H1 (cell line): ENCODE measurements around the gene SLC48A1. TPM values are rescaled to one million over a fixed set of nuclear protein-coding genes. Genes with fewer than 3 reads are reported as not detected.

Source experiments
- CTCF ChIA-PET: fragments of 300-600 bp; sonication (Branson Sonifier 250); formaldehyde crosslinking; loops from one replicate; lab custom pipeline; 2021; ENCODE audit not compliant: partially characterized antibody; lab: Charles Lee
- POLR2A ChIA-PET: fragments of 300-600 bp; sonication (Branson Sonifier 250); formaldehyde crosslinking; loops from one replicate; lab custom pipeline; 2021; ENCODE audit warnings: inconsistent platforms; ENCODE audit not compliant: partially characterized antibody; lab: Charles Lee
- DNase-seq, 2 experiments: peaks; one replicate each; pipeline versions ENCODE4 v3.0.0 to v3.0.0-alpha.2; 2010 to 2022; ENCODE audit warnings: low spot score in 2 of 2, low read depth in 1 of 2, mixed read lengths in 1 of 2
- FAIRE-seq: peaks from 2 replicates; lab custom pipeline; 2011; peaks lifted over from hg19 to GRCh38; lab: Jason Lieb, UNC
- H2AFZ ChIP-seq: 2 replicates; pipeline ENCODE4 v1.8.1; 2012; ENCODE audit warnings: low read length, inconsistent platforms
- H2AK5ac ChIP-seq: 2 replicates; pipeline ENCODE4 v1.6.1; 2013; ENCODE audit warnings: low read depth, low read length
- H2BK120ac ChIP-seq: replicated peaks from 2 replicates; pipeline ENCODE3; 2013; ENCODE audit warnings: low read depth, low read length, inconsistent platforms
- H2BK12ac ChIP-seq: 2 replicates; pipeline ENCODE4 v1.6.1; 2013; ENCODE audit warnings: low read depth, low read length
- H2BK15ac ChIP-seq: 2 replicates; pipeline ENCODE4 v1.6.1; 2013; ENCODE audit warnings: low read length
- H2BK20ac ChIP-seq: 2 replicates; pipeline ENCODE4 v1.6.1; 2013; ENCODE audit warnings: low read length
- H2BK5ac ChIP-seq: 2 replicates; pipeline ENCODE4 v1.6.1; 2013; ENCODE audit warnings: low read depth, low read length
- H3K14ac ChIP-seq: 2 replicates; pipeline ENCODE4 v1.6.1; 2013; ENCODE audit warnings: inconsistent platforms; ENCODE audit not compliant: insufficient read length
- H3K18ac ChIP-seq: 2 replicates; pipeline ENCODE4 v1.6.1; 2013; ENCODE audit warnings: low read length; ENCODE audit errors: extremely low read depth
- H3K23ac ChIP-seq: 2 replicates; pipeline ENCODE4 v1.6.1; 2013; ENCODE audit warnings: inconsistent platforms; ENCODE audit not compliant: insufficient read length
- H3K23me2 ChIP-seq: 2 replicates; pipeline ENCODE4 v1.6.1; 2013; ENCODE audit warnings: low read depth, low read length
- H3K27ac ChIP-seq: 2 replicates; pipeline ENCODE4 v1.6.1; 2011; ENCODE audit warnings: low read depth, low read length, inconsistent platforms
- H3K27me3 ChIP-seq, 4 experiments: replicated peaks in 1 of 4; 1 replicate in 1 of 4; 2 replicates in 3 of 4; pipeline versions ENCODE4 v1.6.1 to v1.8.1; 2011 to 2013; ENCODE audit warnings: low read length in 3 of 4, mild to moderate bottlenecking in 3 of 4, inconsistent platforms in 2 of 4, mixed read lengths in 2 of 4, moderate library complexity in 1 of 4; ENCODE audit not compliant: control insufficient read depth in 3 of 4, insufficient read depth in 3 of 4; ENCODE audit errors: extremely low read depth in 1 of 4
- H3K36me3 ChIP-seq, 4 experiments: 2 replicates each; pipeline versions ENCODE4 v1.6.1 to v1.8.1; 2011 to 2013; ENCODE audit warnings: mild to moderate bottlenecking in 4 of 4, low read length in 3 of 4, moderate library complexity in 2 of 4, control low read depth in 1 of 4, inconsistent platforms in 1 of 4; ENCODE audit not compliant: insufficient read depth in 4 of 4, control insufficient read depth in 2 of 4
- H3K4ac ChIP-seq: replicated peaks from 2 replicates; pipeline ENCODE3; 2013; ENCODE audit warnings: low read length, low read depth, mixed read lengths, inconsistent platforms; ENCODE audit not compliant: insufficient read length
- H3K4me1 ChIP-seq, 4 experiments: replicated peaks in 1 of 4; 1 replicate in 1 of 4; 2 replicates in 3 of 4; pipeline versions ENCODE4 v1.6.1 to v1.8.1; 2011 to 2013; ENCODE audit warnings: low read length in 3 of 4, inconsistent platforms in 2 of 4, mixed read lengths in 1 of 4; ENCODE audit not compliant: insufficient read depth in 4 of 4, control insufficient read depth in 3 of 4
- H3K4me2 ChIP-seq, 2 experiments: 2 replicates each; pipeline versions ENCODE4 v1.6.1 to v1.8.1; 2011 to 2013; ENCODE audit warnings: low read depth in 2 of 2, low read length in 2 of 2, control low read depth in 1 of 2, inconsistent platforms in 1 of 2, mild to moderate bottlenecking in 1 of 2; ENCODE audit not compliant: insufficient read depth in 1 of 2
- H3K4me3 ChIP-seq, 4 experiments: fragments of 200-600, 300-600 bp in 1 of 4; sonication (generic), shearing (Covaris generic), sonication (Bioruptor Twin) in 1 of 4; 2 replicates each; pipeline versions ENCODE4 v1.5.1 to v1.8.1; 2011 to 2016; ENCODE audit warnings: low read length in 4 of 4, low read depth in 3 of 4, control low read depth in 2 of 4, inconsistent platforms in 2 of 4, mild to moderate bottlenecking in 2 of 4, mixed read lengths in 1 of 4, moderate library complexity in 1 of 4; ENCODE audit not compliant: insufficient read depth in 2 of 4; ENCODE audit errors: extremely low read depth in 1 of 4
- H3K56ac ChIP-seq: replicated peaks from 2 replicates; pipeline ENCODE3; 2013; ENCODE audit warnings: low read depth, mild to moderate bottlenecking, mixed read lengths, low read length, inconsistent platforms; ENCODE audit not compliant: insufficient read length
- H3K79me1 ChIP-seq: 2 replicates; pipeline ENCODE4 v1.6.1; 2013; ENCODE audit warnings: low read depth, low read length, control low read depth
- H3K79me2 ChIP-seq, 2 experiments: 2 replicates each; pipeline versions ENCODE4 v1.6.1 to v1.8.1; 2012 to 2013; ENCODE audit warnings: low read length in 2 of 2, mild to moderate bottlenecking in 2 of 2, inconsistent platforms in 1 of 2; ENCODE audit not compliant: insufficient read depth in 2 of 2, control insufficient read depth in 1 of 2
- H3K9ac ChIP-seq, 4 experiments: replicated peaks in 1 of 4; 1 replicate in 1 of 4; 2 replicates in 3 of 4; pipeline versions ENCODE4 v1.6.1 to v1.8.1; 2011 to 2013; ENCODE audit warnings: low read depth in 3 of 4, low read length in 3 of 4, control low read depth in 2 of 4, mild to moderate bottlenecking in 2 of 4, moderate library complexity in 2 of 4, inconsistent platforms in 1 of 4; ENCODE audit errors: extremely low read depth in 1 of 4
- H3K9me3 ChIP-seq, 2 experiments: 2 replicates each; pipeline versions ENCODE4 v1.6.1 to v1.8.1; 2012 to 2013; ENCODE audit warnings: mild to moderate bottlenecking in 2 of 2, moderate library complexity in 2 of 2, control low read depth in 1 of 2, inconsistent platforms in 1 of 2, low read depth in 1 of 2, low read length in 1 of 2, mixed read lengths in 1 of 2; ENCODE audit not compliant: insufficient read depth in 2 of 2
- H4K20me1 ChIP-seq, 2 experiments: replicated peaks in 1 of 2; 2 replicates each; pipeline versions ENCODE3 to v1.8.1; 2011 to 2013; ENCODE audit warnings: inconsistent platforms in 2 of 2, low read length in 2 of 2, mild to moderate bottlenecking in 1 of 2; ENCODE audit not compliant: insufficient read depth in 2 of 2, control insufficient read depth in 1 of 2
- H4K5ac ChIP-seq: 2 replicates; pipeline ENCODE4 v1.6.1; 2013; ENCODE audit warnings: low read length, low read depth, mixed read lengths, inconsistent platforms; ENCODE audit not compliant: insufficient read length
- H4K8ac ChIP-seq: 2 replicates; pipeline ENCODE4 v1.8.0; 2013; ENCODE audit warnings: mild to moderate bottlenecking, moderate library complexity, low read length, inconsistent platforms; ENCODE audit not compliant: insufficient read depth; ENCODE audit errors: extremely low read depth
- H4K91ac ChIP-seq: replicated peaks from 2 replicates; pipeline ENCODE3; 2013; ENCODE audit warnings: low read length, mixed read lengths, inconsistent platforms; ENCODE audit not compliant: insufficient read length
- CEBPB ChIP-seq: IDR thresholded peaks from 2 replicates; pipeline ENCODE4 v1.6.1; 2012; ENCODE audit warnings: low read depth, low read length
- GTF2F1 ChIP-seq: IDR thresholded peaks from 2 replicates; pipeline ENCODE4 v1.6.1; 2012; ENCODE audit warnings: low read depth, low read length, improper control_type of control experiment, borderline replicate concordance
- RFX5 ChIP-seq: IDR thresholded peaks from 2 replicates; pipeline ENCODE4 v1.6.1; 2011; ENCODE audit warnings: low read depth, low read length, improper control_type of control experiment, borderline replicate concordance
- RNF2 ChIP-seq: fragments of 200-900, 300-1000 bp; sonication (generic); IDR thresholded peaks from 2 replicates; pipeline ENCODE4 v1.7.1; 2016; ENCODE audit warnings: borderline replicate concordance, low read depth, mild to moderate bottlenecking, antibody characterized with exemption, low read length; ENCODE audit not compliant: poor library complexity, severe bottlenecking; ENCODE audit errors: missing control alignments
- RXRA ChIP-seq: IDR thresholded peaks from 2 replicates; pipeline ENCODE4 v1.6.1; 2011; ENCODE audit warnings: low read depth, mild to moderate bottlenecking, low read length, moderate library complexity; ENCODE audit not compliant: insufficient read depth
- SIN3A ChIP-seq, 2 experiments: IDR thresholded peaks in 1 of 2; conservative IDR thresholded peaks in 1 of 2; 2 replicates each; pipeline ENCODE4 v1.6.1; 2011 to 2012; ENCODE audit warnings: low read length in 2 of 2, improper control_type of control experiment in 1 of 2, low read depth in 1 of 2, mild to moderate bottlenecking in 1 of 2
- WGBS, 2 experiments: shearing (Covaris generic) in 1 of 2; methylation state at CpG; one replicate each; pipeline versions ENCODE4 v1.1.6 to v1.1.7; 2013 to 2015; ENCODE audit warnings: low lambda C conversion rate in 2 of 2, mixed read lengths in 2 of 2, inconsistent platforms in 1 of 2, low coverage in 1 of 2, missing lambda C conversion rate in 1 of 2; ENCODE audit not compliant: insufficient replicate concordance in 2 of 2, insufficient coverage in 1 of 2, insufficient read length in 1 of 2; ENCODE audit errors: extremely low coverage in 1 of 2, missing lambda C conversion rate in 1 of 2; 5-methylcytosine and 5-hydroxymethylcytosine counted together
- polyA plus RNA-seq, 7 experiments: library from polyadenylated mRNA; depleted of rRNA in 3 of 7; stranded (reverse) in 5 of 7; unstranded in 2 of 7; fragments of >200 nt in 5 of 7; fragments of 200-250 nt in 2 of 7; gene quantifications; 1 replicate in 5 of 7; 2 replicates in 1 of 7; 4 replicates in 1 of 7; pipeline versions ENCODE4 v1.2.1 to v1.2.3, GENCODE V29; 2011 to 2013; ENCODE audit warnings: missing spikeins in 2 of 7, mixed read lengths in 2 of 7
- total RNA-seq: library from RNA; stranded (reverse); fragmentation: NEBNext Ultra II Directional; extraction: Animal tissue kit (Norgen Biotek cat#: 25700); gene quantifications from 2 replicates; pipeline ENCODE4 v1.2.1, GENCODE V29; 2021

Gene SLC48A1
- total and polyA plus RNA-seq, 2 of the 8 experiments (the other 6 are each of a cell fraction or from before 2014, with no cell fraction given): 9.5 to 14.1 TPM

DNA sequence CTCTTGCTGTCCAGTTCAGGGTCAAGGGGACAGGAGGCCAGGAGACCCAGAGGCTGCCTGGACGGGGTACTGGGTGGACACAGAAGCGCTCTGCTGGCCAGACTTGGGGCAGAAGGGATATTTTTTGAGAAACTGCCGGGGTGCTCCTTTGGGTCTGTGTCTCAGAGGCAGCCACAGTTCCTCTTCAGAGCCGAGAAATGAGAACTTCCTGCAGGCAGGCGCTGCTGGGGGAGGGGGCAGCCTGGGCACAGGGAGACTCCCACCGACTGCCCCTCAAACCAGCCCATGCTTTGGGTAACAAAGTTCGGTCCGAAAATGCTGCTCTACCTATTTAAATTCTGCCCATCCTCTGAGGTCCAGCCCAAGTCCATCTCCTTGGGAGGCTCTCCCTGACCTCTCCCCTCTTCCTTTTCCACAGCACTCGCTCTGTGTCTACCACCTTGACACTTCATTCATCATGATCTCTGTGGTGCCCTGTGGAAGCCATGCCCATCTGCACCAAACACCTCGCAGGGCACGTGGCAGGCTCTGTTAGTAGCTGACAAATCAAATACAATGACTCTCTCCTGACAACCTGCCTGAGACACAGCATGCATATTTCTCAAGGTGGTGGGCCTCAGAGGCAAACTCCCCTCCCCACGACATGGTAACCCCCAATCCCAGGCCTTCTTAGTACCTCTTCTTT lies 30.3 kb downstream of the SLC48A1 start:
- no peak for FAIRE-seq
- no peak for TF ChIP-seq RNF2
- TF ChIP-seq SIN3A (conservative IDR thresholded peaks at IDR 0.05 in 1 of 2, IDR thresholded peaks at IDR 0.05 in 1 of 2; ENCODE audit: low read depth in 1 of 2, low read length in 2 of 2): no peak
- TF ChIP-seq RFX5: no peak
- no peak for TF ChIP-seq CEBPB
- no peak for TF ChIP-seq RXRA
- TF ChIP-seq GTF2F1: no peak

More for the DNA sequence above, 30.3 kb downstream of the SLC48A1 start:
- Histone ChIP-seq H3K23me2 (0 out of 2 replicates have a peak, but pooled peaks cover 1% of the 10 kb centered on the region), H3K79me2 (peaks cover 0 to 78% of the 10 kb centered on the region in 2 experiments; a peak in 2 of 4 replicates), H4K20me1 (peaks cover 7 to 15% of the 10 kb centered on the region in 2 experiments), H3K56ac (no peak overlapping the region), H3K18ac (no peak overlapping the region), H3K36me3 (peaks cover 0 to 2% (median 0%) of the 10 kb centered on the region in 4 experiments; a peak in 1 of 8 replicates), H2BK5ac (peak overlapping the region; percentile 35; the same call in 1 of the 2 replicates), H2BK20ac (no peak overlapping the region), H3K4me3 (no peak overlapping the region), H3K27ac (no peak overlapping the region), H3K14ac (no peak overlapping the region), H4K91ac (no peak overlapping the region), H3K79me1 (peaks cover 8% of the 10 kb centered on the region; the same call in 1 of the 2 replicates), H4K8ac (peak overlapping the region; percentile 19; the same call in 1 of the 2 replicates), H2BK120ac (no peak overlapping the region), H3K23ac (no peak overlapping the region), H3K27me3 (no peaks in the 10 kb centered on the region), H2BK15ac (0 out of 2 replicates have a peak overlapping the region, but pooled peaks have one; percentile 46), H2BK12ac (no peak overlapping the region), H3K4me1 (peaks cover 0 to 16% (median 9%) of the 10 kb centered on the region in 4 experiments; a peak in 6 of 7 replicates), H3K9ac (no peak overlapping the region), H3K4ac (no peak overlapping the region), H2AK5ac (no peak overlapping the region), H3K9me3 (no peaks in the 10 kb centered on the region), H3K4me2 (no peak overlapping the region), H4K5ac (no peak overlapping the region), H2AFZ (no peak overlapping the region)
- no peak for DNase-seq
- 88% methylated on average over 12 of the region's 12 CpGs; no CpG with 5 or more reads in 1 of the 2 experiments for WGBS, 2 experiments
- ChIA-PET CTCF (interaction anchor here (0.8 to 58.8 kb wide), 7 partner anchors 7 to 60 kb away, joined by 3 to 2001 read pairs (median 81); partner anchors contain the start of gene HDAC7), POLR2A (interaction anchor here (1.4 to 29.3 kb wide), 5 partner anchors 10 to 102 kb away, joined by 4 to 480 read pairs (median 5); partner anchors contain the start of gene VDR)
